Activated CD4-positive, alpha-beta T cell treated with anti-CD3 and anti-CD28 coated beads for 36 hours (primary cell): ENCODE results near the gene JUP. TPM values are rescaled to one million over a fixed set of nuclear protein-coding genes. Genes with fewer than 3 reads are reported as not detected.

Experiments used
- ATAC-seq: fragments of 200-7000 bp; cut with Tn5 transposase; one replicate; pipeline ENCODE4 v1.10.0; 2021; ENCODE audit warnings: mild to moderate bottlenecking, moderate library complexity
- CTCF ChIA-PET: fragments of 350-600 bp; sonication (Branson Sonifier 250); formaldehyde crosslinking; loops from one replicate; lab custom pipeline; 2021; ENCODE audit warnings: antibody characterized with exemption; lab: Charles Lee
- POLR2A ChIA-PET: fragments of 350-600 bp; sonication (Branson Sonifier 250); formaldehyde crosslinking; loops from one replicate; lab custom pipeline; 2021; ENCODE audit warnings: antibody characterized with exemption, inconsistent platforms; lab: Charles Lee
- DNase-seq: peaks from one replicate; pipeline ENCODE4 v3.0.0-alpha.2; 2020
- H3K27ac Mint-ChIP-seq: one replicate; pipeline ENCODE4 v1.8.0; 2021; ENCODE audit warnings: mixed read lengths
- H3K27me3 Mint-ChIP-seq: one replicate; pipeline ENCODE4 v1.8.0; 2021; ENCODE audit warnings: mixed read lengths
- H3K36me3 Mint-ChIP-seq: one replicate; pipeline ENCODE4 v1.8.0; 2021; ENCODE audit warnings: low read depth, mixed read lengths
- H3K4me1 Mint-ChIP-seq: one replicate; pipeline ENCODE4 v1.8.0; 2021; ENCODE audit warnings: mixed read lengths
- H3K4me3 Mint-ChIP-seq: one replicate; pipeline ENCODE4 v1.8.0; 2021; ENCODE audit warnings: mild to moderate bottlenecking, moderate library complexity, mixed read lengths
- H3K9me3 Mint-ChIP-seq: one replicate; pipeline ENCODE4 v1.8.0; 2021; ENCODE audit warnings: low read depth, mixed read lengths
- intact Hi-C, 2 experiments: fragments of 100-400 bp; cut with DNase I in 1 of 2; cut with micrococcal nuclease in 1 of 2; formaldehyde crosslinking; loops; one replicate each; pipeline versions ENCODE4 v1.14.2 to v1.15.1; 2022 to 2024; cut with DNase I, micrococcal nuclease
- total RNA-seq, 2 experiments: library from RNA; stranded (reverse); gene quantifications; one replicate each; pipeline ENCODE4 v1.2.3, GENCODE V29; 2021

Gene JUP
- total RNA-seq, 2 experiments from 2014 or later: 0.34 to 0.54 TPM

DNA sequence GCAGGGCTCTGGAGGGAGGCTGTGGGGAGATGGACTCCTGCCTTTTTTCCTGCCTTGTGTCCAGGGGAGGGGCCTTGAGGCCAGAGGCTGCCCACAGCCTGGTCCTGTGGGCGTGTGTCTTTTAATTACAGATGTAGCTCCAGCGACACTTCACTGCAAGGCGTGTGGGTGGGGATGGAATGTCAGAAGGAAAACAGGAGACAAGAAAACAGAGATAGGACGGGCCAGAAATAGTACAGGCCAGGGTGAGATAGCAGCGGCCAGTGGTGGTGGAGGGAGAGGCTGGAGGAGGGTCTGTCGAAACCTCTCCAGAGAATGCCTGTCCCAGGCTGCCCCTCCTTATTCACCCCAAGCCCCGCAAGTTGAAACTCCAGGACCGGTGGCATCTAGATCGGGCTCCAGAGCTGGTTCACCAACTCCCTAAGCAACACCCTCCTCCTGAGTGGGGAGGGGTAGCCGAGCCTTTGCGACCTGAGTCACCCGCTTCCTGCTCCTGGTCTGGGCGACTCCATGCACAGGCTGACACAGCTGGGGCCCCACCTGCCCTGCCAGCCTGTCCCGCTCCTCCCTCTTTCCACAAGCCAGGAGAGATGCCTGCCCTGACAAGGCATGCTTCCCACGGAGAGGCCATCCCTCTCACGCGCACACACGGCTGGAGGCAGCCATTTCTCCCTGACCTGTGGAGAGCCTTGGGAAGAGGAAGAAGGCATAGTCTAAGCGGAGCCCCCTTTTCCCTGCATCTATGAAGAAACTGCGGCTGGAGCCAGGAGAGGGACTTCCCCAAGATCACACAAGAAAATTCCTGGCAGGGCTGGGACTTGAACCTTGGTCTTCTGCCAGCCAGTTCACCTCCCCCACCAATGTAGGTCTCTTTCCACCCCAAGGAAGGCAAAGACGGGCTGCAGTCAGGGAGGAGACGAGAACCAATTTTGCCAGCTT, 6.6 kb upstream of the JUP start:
- ChIA-PET CTCF (interaction anchor here (0.6 to 1.2 kb wide), 4 partner anchors 9 to 339 kb away, joined by 3 to 5 read pairs (median 4); no protein-coding TSS in a partner anchor), POLR2A (no interaction called here)
- no peak overlapping the region for H3K27ac Mint-ChIP-seq
- no peaks in the 10 kb centered on the region for H3K36me3 Mint-ChIP-seq
- H3K27me3 Mint-ChIP-seq: peaks cover 3% of the 10 kb centered on the region
- no peaks in the 10 kb centered on the region for H3K9me3 Mint-ChIP-seq
- H3K4me1 Mint-ChIP-seq: peaks cover 10% of the 10 kb centered on the region
- DNase-seq: peak; percentile 53
- intact Hi-C loops: no loop called here
- no peak overlapping the region for H3K4me3 Mint-ChIP-seq
- ATAC-seq: peak; percentile 84

DNA sequence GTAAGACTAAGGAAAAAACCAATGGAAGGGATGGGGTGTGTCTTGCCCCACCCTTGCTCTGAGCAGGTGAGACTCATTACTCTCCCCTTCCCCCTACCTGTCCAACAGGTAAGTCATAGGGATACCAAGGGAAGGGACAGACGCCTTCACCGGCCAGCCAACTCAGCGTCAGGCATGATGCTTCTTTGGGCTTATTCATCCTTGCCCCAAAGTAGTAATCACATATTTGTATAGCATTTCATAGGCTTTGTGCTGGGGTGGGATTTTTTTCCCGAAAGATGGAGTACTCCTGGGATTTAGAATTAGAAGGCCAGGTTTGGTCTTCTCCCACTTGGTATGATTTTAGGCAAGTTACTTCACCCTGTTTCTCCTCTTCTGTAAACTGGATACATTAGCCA, 509 bp upstream of the JUP start:
- POLR2A ChIA-PET: interaction anchor here (0.7 to 0.8 kb wide), 2 partner anchors 131 to 193 kb away, joined by 3 read pairs; no protein-coding TSS in a partner anchor

DNA sequence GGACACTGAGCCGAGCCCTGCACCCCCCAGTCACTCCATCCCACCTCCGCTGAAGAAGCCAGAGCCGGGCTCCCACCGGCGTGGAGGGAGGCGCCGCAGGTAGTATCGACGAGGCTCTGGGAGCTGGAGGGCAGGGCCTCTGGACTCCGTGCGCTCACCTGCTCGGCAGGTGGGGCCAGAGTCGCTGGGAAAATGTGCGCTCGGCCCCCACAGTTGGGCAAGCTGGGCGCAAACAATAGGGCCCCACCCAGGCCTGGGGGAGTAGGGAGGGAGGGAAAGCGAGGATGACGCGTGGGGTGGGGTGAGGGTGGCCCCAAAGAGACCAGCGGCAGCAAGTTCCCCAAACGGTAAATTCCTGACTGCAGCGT, 668 bp downstream of the JUP start:
- intact Hi-C loops: loop anchor here in 1 of 2 experiments (2.0 kb wide), 1 partner anchor 79 kb away; the partner anchor contains the start of gene KLHL11
- H3K4me3 Mint-ChIP-seq: no peak overlapping the region
- ATAC-seq (no peak), DNase-seq (no peak)
- H3K4me1 Mint-ChIP-seq: peaks cover 17% of the 10 kb centered on the region
- peaks cover 22% of the 10 kb centered on the region for H3K27me3 Mint-ChIP-seq
- H3K9me3 Mint-ChIP-seq: no peaks in the 10 kb centered on the region
- POLR2A ChIA-PET: interaction anchor here (0.9 to 1.0 kb wide), 2 partner anchors 98 to 109 kb away, joined by 3 to 5 read pairs; partner anchors contain the start of gene EIF1
- no peaks in the 10 kb centered on the region for H3K36me3 Mint-ChIP-seq
- CTCF ChIA-PET: interaction anchor here (0.7 to 2.1 kb wide), 7 partner anchors 8 to 137 kb away, joined by 3 to 13 read pairs (median 3); partner anchors contain the start of gene P3H4
- no peak overlapping the region for H3K27ac Mint-ChIP-seq

More for the DNA sequence above, 509 bp upstream of the JUP start:
- intact Hi-C loops: loop anchor here in 1 of 2 experiments (1.0 to 2.0 kb wide), 2 partner anchors 78 to 131 kb away; partner anchors contain the start of genes ACLY and KLHL11
- DNase-seq: no peak
- Mint-ChIP-seq H3K36me3 (no peaks in the 10 kb centered on the region), H3K4me1 (peaks cover 17% of the 10 kb centered on the region), H3K27me3 (peaks cover 22% of the 10 kb centered on the region), H3K9me3 (no peaks in the 10 kb centered on the region), H3K27ac (no peak overlapping the region), H3K4me3 (peak overlapping the region; percentile 44)
- no peak for ATAC-seq
- CTCF ChIA-PET: interaction anchor here (0.6 to 2.1 kb wide), 7 partner anchors 9 to 323 kb away, joined by 3 to 13 read pairs (median 5); partner anchors contain the start of gene P3H4

DNA sequence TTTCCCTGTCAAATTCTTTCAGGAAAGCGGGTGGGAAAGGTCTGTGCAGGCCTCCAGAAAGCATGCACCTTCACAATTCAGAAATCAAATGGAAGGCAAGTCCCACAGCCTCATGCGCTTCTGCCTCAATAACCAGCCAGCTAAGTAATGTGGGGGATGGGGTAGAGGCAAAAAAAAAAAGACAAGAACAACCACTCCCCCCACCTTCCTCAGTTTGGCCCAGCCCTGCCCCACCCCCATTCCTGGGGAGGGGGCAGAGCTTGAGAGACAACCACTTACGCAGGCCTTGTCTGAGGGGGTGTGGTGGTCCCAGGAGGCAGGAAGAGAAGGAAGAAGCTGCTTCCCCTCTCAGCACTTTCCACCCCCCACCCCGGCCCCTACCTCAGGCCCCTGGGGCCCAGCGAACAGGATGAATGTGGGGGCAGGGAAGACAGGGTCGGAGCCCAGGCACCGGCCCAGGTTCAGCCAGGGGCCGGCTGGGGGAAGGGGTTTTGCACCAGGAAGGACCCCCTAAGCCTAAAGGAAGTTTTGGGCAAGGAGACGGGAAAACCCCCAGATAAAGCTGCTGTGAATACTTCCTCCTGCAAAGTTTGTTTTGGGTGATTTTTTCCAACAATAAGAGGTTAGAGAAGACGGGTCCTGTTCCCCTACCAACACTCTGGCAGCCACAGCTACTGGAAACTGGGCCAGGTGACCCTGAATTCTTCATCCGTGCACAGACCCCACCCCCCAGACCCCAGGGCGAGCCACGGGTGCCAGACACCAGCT, 1.2 kb downstream of the JUP start:
- CTCF ChIA-PET: interaction anchor here (0.6 to 2.1 kb wide), 5 partner anchors 15 to 137 kb away, joined by 3 to 6 read pairs (median 4); partner anchors contain the start of gene P3H4
- intact Hi-C loops: no loop called here
- H3K4me1 Mint-ChIP-seq: peaks cover 17% of the 10 kb centered on the region
- ATAC-seq (no peak), DNase-seq (no peak)
- no peaks in the 10 kb centered on the region for H3K9me3 Mint-ChIP-seq
- H3K27me3 Mint-ChIP-seq: peaks cover 18% of the 10 kb centered on the region
- POLR2A ChIA-PET: interaction anchor here (1.0 kb wide), 1 partner anchor 110 kb away, joined by 3 read pairs; no protein-coding TSS in a partner anchor
- no peak overlapping the region for H3K4me3 Mint-ChIP-seq
- H3K27ac Mint-ChIP-seq: no peak overlapping the region
- H3K36me3 Mint-ChIP-seq: no peaks in the 10 kb centered on the region

DNA sequence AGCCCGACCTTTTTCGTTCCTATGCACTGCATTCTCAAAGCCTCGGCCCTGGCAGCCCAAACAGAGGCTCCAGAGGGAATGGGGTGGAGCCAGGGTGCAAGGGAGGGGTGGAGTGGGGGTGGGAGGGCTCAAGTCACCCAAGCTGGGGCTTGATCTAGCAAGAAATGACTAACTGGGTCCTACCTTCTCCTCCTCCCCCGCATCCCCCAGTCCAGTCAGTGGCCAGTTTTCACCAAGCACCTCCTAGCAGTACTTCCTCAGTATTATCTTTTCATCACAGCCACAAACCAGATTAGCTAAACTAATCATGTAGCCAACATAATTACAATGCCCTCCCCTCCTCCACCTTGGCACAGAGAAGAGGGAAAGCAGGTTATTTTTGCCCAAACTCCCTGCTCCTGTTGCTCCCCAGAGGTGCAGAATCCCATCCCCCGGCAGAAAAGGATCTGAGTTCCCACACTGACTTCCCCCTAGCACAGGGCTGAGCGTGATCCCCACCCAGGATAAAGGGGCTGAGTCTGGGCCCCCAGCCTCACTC, 2.2 kb downstream of the JUP start:
- POLR2A ChIA-PET: no interaction called here
- peaks cover 17% of the 10 kb centered on the region for H3K4me1 Mint-ChIP-seq

DNA sequence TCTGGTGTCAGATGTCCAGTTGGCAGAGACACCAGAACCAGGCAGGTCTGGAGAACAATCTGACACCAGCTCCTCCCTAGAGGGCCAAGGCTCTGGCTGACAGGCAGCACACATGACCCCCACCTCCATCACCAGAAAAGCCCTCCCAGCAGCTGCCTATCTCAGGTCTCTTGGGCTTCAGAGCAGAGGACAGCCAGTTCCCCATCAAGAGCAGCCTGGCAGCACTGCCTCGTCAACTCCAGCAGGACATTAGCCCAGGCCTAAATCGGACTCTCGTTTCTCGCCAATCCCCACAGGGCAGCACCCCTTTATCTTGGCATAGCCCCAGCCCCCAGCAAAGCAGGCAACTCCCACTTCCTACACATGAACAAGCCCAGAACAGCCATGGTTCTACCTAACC, 4.4 kb downstream of the JUP start:
- intact Hi-C loops: no loop called here
- ChIA-PET POLR2A (no interaction called here), CTCF (interaction anchor here (0.6 kb wide), 1 partner anchor 72 kb away, joined by 5 read pairs; no protein-coding TSS in a partner anchor)
- DNase-seq (no peak), ATAC-seq (no peak)
- H3K27me3 Mint-ChIP-seq: peaks cover 16% of the 10 kb centered on the region
- H3K36me3 Mint-ChIP-seq: no peaks in the 10 kb centered on the region
- no peak overlapping the region for H3K27ac Mint-ChIP-seq
- no peaks in the 10 kb centered on the region for H3K9me3 Mint-ChIP-seq
- no peak overlapping the region for H3K4me3 Mint-ChIP-seq
- H3K4me1 Mint-ChIP-seq: peaks cover 3% of the 10 kb centered on the region

More for the DNA sequence above, 2.2 kb downstream of the JUP start:
- no peak overlapping the region for H3K4me3 Mint-ChIP-seq
- no peak overlapping the region for H3K27ac Mint-ChIP-seq
- H3K36me3 Mint-ChIP-seq: no peaks in the 10 kb centered on the region
- CTCF ChIA-PET: interaction anchor here (0.6 kb wide), 1 partner anchor 91 kb away, joined by 4 read pairs; no protein-coding TSS in a partner anchor
- no peak for ATAC-seq
- no peak for DNase-seq
- peaks cover 18% of the 10 kb centered on the region for H3K27me3 Mint-ChIP-seq
- intact Hi-C loops: no loop called here
- no peaks in the 10 kb centered on the region for H3K9me3 Mint-ChIP-seq

DNA sequence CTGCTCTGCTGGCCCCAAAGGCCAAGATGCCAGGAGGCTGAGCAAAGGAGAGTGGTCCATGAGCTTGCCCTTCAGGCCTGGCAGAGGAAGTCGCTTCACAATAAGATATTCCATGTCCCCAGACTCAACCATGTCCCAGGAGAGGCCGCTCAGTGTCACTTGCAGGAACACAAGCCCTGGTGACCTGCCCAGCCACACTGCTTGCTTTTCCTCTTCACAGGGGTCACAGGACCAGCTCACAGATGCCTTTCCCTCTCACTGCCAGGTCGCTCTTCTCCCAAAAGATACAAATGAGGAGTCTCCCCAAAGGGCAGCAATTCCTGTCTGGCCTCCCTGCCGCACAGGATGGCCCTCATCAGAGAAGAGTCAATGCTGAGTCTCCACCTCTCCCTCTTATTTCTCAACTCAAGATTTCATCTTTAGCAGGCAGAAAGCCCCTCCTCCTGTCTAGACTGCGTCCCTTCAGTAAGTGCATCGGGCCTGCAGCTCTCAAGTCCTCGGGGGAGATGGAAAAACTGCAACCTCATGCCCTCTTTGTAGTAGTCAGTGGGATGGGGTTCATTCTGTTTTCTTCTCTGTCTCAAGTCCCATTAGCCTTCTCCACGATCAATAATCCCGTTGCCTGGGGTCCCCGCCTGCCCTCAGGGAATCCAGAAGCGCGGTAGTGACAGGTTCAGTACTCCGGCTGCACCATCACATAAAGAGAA, 5.0 kb downstream of the JUP start:
- Mint-ChIP-seq H3K9me3 (no peaks in the 10 kb centered on the region), H3K27me3 (peaks cover 14% of the 10 kb centered on the region), H3K4me3 (no peak overlapping the region), H3K36me3 (no peaks in the 10 kb centered on the region), H3K27ac (no peak overlapping the region), H3K4me1 (no peaks in the 10 kb centered on the region)
- DNase-seq (no peak), ATAC-seq (no peak)
- CTCF ChIA-PET: interaction anchor here (0.6 to 1.3 kb wide), 3 partner anchors 20 to 71 kb away, joined by 4 to 6 read pairs (median 5); no protein-coding TSS in a partner anchor
- intact Hi-C loops: no loop called here
- POLR2A ChIA-PET: interaction anchor here (0.7 kb wide), 1 partner anchor 40 kb away, joined by 4 read pairs; no protein-coding TSS in a partner anchor

DNA sequence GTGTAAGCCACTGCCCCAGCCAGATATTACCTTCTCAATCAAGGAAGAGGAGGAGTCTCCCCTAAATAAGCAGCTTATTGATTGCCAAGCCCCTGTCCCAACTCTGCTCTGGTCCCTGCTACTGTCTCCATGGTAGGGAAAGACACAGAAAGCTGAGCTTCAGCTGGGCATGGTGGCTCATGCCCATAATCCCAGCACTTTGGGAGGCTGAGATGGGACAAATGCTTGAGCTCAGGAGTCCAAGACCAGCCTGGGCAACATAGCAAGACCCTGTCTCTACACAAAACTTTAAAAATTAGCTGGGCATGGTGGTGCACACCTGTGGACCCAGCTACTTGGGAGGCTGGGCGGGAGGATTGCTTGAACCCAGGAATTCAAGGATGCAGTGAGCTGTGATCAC, 6.6 kb downstream of the JUP start:
- Mint-ChIP-seq H3K27ac (no peak overlapping the region), H3K4me1 (no peaks in the 10 kb centered on the region), H3K27me3 (peaks cover 11% of the 10 kb centered on the region), H3K4me3 (no peak overlapping the region), H3K9me3 (no peaks in the 10 kb centered on the region), H3K36me3 (no peaks in the 10 kb centered on the region)
- ChIA-PET POLR2A (no interaction called here), CTCF (interaction anchor here (0.7 kb wide), 1 partner anchor 54 kb away, joined by 3 read pairs; no protein-coding TSS in a partner anchor)
- intact Hi-C loops: no loop called here
- ATAC-seq (no peak), DNase-seq (no peak)

DNA sequence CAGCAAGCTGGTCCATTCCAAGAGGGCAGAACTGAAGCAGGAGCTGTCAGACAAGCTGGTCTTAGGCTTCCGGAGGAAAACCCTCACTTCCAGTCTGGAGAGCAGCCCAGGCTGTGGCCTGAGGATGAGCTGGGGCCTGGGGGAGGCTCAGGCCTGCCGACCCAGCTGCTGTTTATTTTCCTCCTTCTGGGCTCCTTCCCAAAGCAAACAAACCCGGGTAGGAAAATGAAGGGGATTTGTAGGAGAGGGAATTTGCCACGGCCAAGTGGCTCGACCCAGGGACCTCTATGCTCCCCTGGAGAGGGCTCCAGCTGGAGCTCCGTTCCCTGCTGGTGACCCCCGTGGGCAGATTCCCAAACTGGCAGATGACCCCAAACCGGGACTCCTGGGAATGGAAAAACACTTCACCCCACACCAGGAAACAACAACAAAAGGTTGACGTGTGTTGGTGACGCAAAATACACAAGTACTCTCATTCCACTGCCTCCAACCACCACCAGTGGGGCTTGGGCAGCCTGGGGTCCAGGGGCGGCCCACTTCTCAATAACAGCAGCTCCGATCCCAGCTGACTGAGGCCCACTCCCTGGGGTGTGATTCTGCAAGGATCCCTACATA, 8.8 kb downstream of the JUP start:
- Mint-ChIP-seq H3K36me3 (no peaks in the 10 kb centered on the region), H3K9me3 (no peaks in the 10 kb centered on the region), H3K27ac (no peak overlapping the region), H3K27me3 (no peaks in the 10 kb centered on the region), H3K4me3 (no peak overlapping the region), H3K4me1 (no peaks in the 10 kb centered on the region)
- ChIA-PET POLR2A (no interaction called here), CTCF (interaction anchor here (0.8 to 2.0 kb wide), 2 partner anchors 9 to 82 kb away, joined by 3 to 13 read pairs; partner anchors contain the start of gene JUP)
- DNase-seq (no peak), ATAC-seq (no peak)
- intact Hi-C loops: no loop called here

DNA sequence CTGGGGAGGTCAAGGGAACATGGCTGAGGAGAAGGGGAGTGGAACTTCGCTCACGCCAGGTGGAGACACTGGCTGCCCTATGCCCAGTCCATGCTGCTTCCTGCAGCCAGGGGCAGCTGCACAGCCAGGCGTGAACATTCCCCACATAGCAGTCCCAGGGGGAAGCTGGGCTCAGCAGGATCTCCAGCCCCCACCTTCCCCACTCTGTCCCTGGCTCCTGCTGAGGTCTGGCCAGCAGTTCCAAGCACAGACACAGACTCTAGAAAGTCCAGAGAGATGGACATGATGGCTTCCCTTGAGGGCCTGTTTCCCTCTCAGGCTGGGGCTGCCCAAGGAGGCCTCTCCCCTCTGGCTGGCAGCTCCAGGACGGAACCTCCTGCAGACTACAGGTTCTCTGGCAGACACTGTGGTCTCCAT, 9.3 kb downstream of the JUP start:
- DNase-seq (no peak), ATAC-seq (no peak)
- Mint-ChIP-seq H3K4me1 (no peaks in the 10 kb centered on the region), H3K27me3 (no peaks in the 10 kb centered on the region), H3K4me3 (no peak overlapping the region), H3K27ac (no peak overlapping the region), H3K36me3 (no peaks in the 10 kb centered on the region), H3K9me3 (no peaks in the 10 kb centered on the region)
- CTCF ChIA-PET: interaction anchor here (0.6 to 2.0 kb wide), 2 partner anchors 9 to 450 kb away, joined by 3 to 13 read pairs; partner anchors contain the start of gene JUP
- intact Hi-C loops: no loop called here
- POLR2A ChIA-PET: no interaction called here
